Panc1 (cell line): ENCODE measurements around the gene ADGRL3.

Source experiments
- POLR2AphosphoS5 ChIP-seq: IDR thresholded peaks from 2 replicates; pipeline ENCODE4 v1.6.1; 2012; ENCODE audit warnings: mild to moderate bottlenecking, low read depth, low read length, moderate library complexity
- TF ChIP-seq, protein P1 (sequence below): fragments of 450-650 bp; IDR thresholded peaks from 2 replicates; pipeline ENCODE4 v1.5.1; 2017; ENCODE audit warnings: mild to moderate bottlenecking
- TF ChIP-seq, protein P2 (sequence below), 2 experiments: IDR thresholded peaks; 2 replicates each; pipeline ENCODE4 v1.6.1; 2011 to 2012; ENCODE audit warnings: low read depth in 2 of 2, control low read depth in 1 of 2, low read length in 1 of 2, mild to moderate bottlenecking in 1 of 2, moderate library complexity in 1 of 2; ENCODE audit not compliant: insufficient read depth in 1 of 2

DNA sequence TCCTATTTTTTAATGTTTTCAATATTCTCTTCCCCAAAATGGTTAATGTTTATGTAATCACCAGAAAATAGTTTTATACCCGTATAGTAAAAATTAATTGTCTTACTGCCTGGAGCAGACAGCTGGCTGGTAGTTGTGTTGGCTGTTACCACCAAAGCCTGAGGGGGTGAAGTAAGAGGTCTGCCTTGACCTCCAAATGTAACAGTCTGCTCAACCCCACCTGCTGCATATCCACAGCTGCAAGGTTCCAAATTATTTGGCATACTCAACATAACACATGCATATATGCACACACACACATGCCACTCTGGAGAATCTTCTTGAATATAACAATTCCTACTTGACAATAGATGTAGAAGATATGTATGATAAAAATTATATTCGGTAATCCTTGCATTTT lies 624.3 kb downstream of the ADGRL3 start:
- TF ChIP-seq, protein P1, sequence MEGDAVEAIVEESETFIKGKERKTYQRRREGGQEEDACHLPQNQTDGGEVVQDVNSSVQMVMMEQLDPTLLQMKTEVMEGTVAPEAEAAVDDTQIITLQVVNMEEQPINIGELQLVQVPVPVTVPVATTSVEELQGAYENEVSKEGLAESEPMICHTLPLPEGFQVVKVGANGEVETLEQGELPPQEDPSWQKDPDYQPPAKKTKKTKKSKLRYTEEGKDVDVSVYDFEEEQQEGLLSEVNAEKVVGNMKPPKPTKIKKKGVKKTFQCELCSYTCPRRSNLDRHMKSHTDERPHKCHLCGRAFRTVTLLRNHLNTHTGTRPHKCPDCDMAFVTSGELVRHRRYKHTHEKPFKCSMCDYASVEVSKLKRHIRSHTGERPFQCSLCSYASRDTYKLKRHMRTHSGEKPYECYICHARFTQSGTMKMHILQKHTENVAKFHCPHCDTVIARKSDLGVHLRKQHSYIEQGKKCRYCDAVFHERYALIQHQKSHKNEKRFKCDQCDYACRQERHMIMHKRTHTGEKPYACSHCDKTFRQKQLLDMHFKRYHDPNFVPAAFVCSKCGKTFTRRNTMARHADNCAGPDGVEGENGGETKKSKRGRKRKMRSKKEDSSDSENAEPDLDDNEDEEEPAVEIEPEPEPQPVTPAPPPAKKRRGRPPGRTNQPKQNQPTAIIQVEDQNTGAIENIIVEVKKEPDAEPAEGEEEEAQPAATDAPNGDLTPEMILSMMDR: no peak
- no peak for TF ChIP-seq POLR2AphosphoS5
- TF ChIP-seq, protein P2, sequence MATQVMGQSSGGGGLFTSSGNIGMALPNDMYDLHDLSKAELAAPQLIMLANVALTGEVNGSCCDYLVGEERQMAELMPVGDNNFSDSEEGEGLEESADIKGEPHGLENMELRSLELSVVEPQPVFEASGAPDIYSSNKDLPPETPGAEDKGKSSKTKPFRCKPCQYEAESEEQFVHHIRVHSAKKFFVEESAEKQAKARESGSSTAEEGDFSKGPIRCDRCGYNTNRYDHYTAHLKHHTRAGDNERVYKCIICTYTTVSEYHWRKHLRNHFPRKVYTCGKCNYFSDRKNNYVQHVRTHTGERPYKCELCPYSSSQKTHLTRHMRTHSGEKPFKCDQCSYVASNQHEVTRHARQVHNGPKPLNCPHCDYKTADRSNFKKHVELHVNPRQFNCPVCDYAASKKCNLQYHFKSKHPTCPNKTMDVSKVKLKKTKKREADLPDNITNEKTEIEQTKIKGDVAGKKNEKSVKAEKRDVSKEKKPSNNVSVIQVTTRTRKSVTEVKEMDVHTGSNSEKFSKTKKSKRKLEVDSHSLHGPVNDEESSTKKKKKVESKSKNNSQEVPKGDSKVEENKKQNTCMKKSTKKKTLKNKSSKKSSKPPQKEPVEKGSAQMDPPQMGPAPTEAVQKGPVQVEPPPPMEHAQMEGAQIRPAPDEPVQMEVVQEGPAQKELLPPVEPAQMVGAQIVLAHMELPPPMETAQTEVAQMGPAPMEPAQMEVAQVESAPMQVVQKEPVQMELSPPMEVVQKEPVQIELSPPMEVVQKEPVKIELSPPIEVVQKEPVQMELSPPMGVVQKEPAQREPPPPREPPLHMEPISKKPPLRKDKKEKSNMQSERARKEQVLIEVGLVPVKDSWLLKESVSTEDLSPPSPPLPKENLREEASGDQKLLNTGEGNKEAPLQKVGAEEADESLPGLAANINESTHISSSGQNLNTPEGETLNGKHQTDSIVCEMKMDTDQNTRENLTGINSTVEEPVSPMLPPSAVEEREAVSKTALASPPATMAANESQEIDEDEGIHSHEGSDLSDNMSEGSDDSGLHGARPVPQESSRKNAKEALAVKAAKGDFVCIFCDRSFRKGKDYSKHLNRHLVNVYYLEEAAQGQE (IDR thresholded peaks at IDR 0.05; ENCODE audit: insufficient read depth in 1 of 2, low read depth in 2 of 2, low read length in 1 of 2): no peak
